ENCODE results near the gene FOXN3.

FOXN3 gene

DNA sequence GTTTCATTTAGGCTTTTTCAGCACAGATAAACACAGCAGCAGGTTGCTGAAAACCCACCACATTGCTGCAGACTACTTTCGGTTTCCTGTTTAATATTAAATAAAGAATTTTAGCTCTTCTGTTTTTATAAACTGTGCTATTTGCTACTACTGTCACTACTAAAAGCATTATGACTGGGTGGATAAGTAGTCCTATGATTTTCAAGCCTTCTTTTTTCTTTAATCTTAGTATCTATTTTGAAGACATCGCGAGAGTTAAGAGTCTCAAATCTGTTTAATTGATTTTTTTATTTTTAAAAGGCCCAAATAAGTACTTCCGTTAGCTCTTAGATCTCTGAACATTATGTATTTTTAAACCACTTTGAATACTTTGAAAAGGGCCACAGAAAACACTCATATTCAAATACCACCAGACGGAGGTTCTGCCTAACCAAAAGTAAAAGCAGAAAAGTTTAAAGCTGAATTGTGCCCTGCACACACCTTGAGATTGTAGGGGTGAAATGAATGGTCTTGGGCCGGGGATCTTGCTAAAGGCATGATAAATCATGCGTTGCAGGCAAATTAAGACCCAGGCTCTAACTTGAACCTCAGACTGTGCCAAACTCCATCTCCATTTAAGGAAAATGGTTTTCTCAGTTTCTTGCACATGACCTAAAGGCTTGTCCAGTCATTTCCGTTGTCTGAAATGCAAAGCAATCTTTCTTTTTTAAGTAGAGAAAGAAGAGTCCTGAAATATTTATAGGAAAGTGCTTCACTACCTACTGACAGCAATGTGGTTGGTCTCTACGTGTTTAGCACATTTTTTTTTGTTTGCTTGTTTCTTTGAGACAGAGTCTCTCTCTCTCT is 13.6 kb upstream of the FOXN3 start:
- no peak for DNase-seq (ENCODE audit: low read depth, low spot score)

GRCh38 chr14:89429199-89430181 is 12.5 kb upstream of the FOXN3 start:
- no peak for DNase-seq (ENCODE audit: low read depth, low spot score)

DNA sequence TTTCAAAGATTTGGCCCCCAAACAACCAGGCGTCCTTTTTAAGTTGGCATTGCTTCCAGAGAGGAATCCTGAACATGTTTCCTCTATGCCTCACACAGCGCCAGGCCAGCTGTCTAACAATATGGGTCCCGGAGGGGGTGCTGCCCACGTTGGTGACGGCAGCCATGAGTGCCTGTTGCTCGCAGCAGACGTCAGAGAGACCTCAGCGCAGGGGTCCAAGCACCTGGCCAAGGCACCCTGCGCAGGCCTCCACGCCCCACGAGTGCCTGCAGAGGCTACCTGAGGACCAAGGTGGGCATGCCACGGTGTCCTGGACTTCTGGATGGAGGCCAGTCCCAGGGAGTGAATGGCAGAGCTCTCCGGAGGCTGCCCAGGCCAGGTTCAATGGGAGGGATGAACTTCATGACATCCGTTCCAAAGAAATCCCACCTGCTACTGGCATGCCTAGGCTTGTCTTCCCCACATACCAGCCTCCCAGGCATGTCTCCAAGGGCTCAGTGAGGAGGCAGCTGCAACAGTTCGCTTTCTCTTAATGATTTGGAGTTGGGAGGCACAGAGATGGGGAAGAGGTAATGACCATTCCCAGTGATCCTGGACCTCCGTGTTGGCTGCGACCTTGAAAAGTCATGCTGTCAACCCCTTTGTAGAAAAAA is 11.6 kb upstream of the FOXN3 start:
- DNase-seq (ENCODE audit: low read depth, low spot score), result no peak

DNA sequence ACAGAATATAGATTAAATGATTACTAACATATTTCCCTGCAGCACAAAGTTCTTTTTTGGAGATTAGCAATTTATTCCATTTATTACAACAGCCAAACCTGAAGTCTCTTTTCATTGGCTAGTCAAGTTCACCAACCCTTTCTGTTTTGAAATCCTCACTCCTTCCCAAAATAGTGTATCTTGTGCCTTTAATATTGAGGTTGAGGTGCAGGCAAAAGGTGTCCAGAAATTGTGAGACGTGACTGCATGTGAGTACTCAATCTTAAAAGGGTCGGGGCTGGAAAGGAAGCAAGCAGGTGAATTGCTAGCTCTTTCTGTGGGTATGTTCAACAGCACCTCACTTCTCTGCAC is 11.1 kb upstream of the FOXN3 start:
- no peak for DNase-seq (ENCODE audit: low read depth, low spot score)

DNA sequence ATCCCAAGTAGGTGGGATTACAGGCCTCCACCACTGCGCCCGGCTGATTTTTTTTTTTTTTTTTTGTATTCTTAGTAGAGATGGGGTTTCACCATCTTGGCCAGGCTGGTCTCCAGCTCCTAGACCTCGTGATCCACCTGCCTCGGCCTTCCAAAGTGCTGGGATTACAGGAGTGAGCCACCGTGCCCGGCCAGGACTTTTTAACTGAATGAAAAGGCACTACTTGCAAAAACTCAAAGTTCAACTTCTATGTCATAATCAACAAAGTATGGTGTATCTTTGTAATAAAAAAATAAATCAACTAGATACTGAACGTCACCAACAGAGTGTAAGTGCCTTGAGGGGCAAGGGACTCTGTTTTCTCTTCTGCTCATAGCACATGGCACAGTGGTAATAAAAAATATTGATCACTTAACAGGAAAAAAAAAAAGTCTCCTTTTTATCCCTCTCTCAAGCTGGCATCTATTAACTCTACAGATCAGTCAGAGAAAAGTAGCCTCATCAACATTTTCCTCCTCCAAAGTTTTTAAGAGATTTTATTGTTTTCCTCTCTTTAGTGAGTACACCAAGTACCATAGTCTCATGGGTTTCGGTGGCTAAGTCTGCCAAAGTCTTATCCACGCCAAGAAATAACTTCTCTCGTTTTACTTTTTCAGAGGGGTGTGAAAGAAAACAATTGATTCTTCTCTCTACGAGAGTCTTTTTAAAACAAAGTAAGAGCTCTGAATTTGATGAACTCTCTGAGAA is 10.6 kb upstream of the FOXN3 start:
- DNase-seq (ENCODE audit: low read depth, low spot score), result no peak

DNA sequence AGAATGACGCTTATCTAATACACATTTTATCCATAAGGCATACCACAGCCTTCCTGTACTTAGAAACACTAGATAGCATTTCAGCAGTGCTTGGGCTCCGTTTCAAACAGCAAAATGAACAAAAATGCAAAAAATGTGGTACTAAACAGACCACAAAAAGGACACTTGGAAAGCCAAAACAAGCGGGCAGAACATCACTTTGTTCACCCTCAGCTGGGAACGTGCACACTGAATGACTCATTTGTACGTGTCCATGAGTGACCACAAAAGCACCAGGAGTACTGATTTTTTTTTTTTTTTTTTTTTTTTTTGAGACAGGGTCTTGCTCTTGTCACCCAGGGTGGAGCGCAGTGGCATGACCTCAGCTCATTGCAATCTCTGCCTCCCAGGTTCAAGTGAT is 8.9 kb upstream of the FOXN3 start:
- DNase-seq (ENCODE audit: low read depth, low spot score), result peak; percentile 64

DNA sequence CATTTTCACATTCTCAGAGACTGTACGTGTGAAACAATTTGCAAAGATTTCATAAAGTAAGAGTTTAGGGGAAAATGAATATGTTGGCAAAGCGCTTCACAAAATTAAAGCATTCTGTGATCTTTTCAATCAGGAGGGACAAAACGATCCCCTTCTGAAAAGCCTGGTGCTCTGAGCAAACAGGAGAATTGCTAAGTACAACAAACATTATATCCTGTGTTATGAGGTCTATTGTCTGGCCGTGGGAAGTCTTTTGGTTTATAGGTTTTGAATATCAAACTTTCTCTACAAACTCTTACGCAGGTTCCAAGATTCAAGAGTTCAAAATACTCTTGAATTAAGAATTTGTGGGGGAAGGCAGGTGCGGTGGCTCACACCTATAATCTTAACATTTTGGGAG is 7.2 kb upstream of the FOXN3 start:
- DNase-seq (ENCODE audit: low read depth, low spot score), result no peak

DNA sequence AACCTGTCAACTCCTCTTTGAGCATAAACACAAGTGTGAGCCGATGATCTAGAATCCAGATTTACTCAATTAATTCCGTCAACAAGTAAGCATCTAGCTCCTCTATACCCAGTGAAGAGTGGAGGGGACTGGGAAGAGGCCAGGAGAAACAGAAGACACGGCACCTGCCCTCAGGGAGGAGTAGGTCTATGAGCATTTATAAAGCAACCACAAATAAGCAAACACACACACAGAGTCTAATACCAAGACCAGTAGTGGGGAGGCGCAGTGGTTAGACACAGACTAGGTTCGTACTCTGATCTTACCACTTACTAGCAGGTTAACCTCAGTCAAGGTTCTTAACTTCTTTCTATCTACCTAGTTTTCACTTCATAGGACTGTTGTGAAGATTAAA is 5.9 kb upstream of the FOXN3 start:
- no peak for DNase-seq (ENCODE audit: low read depth, low spot score)

GRCh38 chr14:89422181-89422951 is 5.3 kb upstream of the FOXN3 start:
- no peak for DNase-seq (ENCODE audit: low read depth, low spot score)

- no peak for DNase-seq (ENCODE audit: low read depth, low spot score)
Measured at GRCh38 chr14:89420502-89420901, 3.5 kb upstream of the FOXN3 start.

DNA sequence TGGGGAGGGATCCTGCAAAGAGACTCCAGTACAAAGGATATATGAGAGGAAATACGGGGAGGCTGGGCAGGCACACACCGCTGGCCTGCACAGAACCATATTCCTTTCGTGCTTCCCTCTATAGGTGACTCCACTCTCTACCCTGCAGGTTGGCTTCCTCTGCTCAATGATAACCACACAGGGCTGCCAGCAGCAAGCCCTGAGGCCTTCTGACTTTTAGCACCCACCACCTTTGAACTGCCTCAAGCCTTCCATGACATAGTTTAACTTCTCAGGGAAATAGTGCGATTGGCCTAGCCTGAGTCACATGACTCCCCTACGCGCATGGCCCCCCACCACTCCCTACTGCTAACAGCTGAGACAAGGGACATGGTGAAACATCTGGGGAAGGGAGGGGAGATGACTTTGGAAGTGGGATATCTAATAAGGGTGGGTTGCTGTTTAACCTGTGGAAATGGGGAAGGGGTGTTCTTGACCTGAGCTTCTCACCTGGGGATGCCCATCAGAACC is 3.0 kb upstream of the FOXN3 start:
- no peak for DNase-seq (ENCODE audit: low read depth, low spot score)

DNA sequence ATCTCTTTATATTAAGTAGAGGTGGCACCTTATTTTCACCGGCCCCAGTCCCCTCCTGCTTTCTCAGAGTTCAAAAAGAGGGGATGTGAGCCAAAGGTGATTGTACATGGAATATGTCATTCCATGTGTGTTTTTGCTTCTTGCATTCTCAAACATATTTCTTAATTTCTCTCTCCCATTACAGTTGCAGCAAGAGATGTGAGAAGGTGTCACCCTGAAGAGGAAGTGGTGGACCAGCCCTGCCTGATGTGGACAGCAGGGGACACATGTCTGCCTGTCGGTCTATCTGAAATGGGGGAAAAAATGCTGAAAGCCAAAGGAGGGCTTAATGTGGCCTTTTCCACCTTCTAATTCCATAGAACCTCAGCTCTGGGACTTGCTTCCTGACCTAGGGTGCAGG is 1.9 kb upstream of the FOXN3 start:
- DNase-seq (ENCODE audit: low read depth, low spot score), result no peak

DNA sequence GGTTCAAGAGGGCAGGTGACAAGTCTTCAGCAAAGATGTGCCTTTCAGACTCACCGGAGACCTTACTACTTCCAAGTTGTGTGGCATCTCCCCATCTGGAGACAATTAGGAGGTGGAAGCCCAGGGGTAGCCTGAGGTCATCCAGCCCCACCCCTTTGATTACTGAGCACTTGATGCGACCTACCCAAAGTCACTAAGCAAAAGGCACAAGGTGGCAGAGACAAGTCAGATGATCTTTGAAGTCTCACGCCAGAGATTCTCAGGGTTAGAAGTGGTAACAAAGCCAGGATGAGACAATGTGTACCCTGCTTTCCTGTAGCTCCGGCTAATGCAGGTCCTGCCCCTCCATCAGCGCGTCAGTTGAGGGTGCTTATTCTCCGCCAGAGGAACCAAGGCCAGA is 1.4 kb upstream of the FOXN3 start:
- DNase-seq (ENCODE audit: low read depth, low spot score), result no peak

DNA sequence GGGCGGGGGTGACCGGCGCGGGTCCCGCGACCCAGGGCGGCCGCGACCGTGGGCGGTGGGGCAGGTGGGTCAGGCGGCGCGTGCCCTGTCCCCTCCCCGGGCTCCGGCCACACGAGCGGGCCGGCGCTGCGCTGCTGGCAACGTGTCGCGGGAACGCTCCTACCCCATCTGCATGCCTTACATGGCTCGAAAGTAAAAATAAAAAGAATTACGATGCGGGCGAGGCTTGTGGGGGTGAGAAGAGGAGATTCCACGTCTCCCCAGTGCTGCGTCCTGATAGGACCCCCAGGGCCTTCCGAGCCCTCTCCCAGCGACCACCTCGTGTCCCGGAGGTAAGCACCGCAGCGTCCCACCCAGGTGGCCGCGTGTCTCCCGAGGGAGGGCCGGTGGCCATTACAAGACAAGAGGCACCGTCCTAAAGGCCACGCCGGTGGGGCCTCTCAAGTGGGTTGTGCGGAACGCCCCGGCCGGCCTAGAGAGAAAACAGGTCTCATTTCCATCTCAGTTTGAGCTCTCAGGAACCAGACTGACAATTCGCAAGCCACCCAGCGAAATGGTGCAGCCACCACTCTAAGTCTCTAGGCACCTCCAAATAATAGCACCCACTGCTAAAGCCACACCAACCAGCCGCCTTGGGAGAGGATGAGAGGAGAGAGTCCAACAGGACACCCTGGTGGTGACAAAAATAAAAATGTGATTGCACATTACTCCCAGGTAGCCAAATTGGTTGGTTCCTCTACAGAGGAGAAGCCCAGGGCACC is 612 bp upstream of the FOXN3 start:
- no peak for DNase-seq (ENCODE audit: low read depth, low spot score)

GRCh38 chr14:89416002-89416995 is 734 bp downstream of the FOXN3 start:
- DNase-seq (ENCODE audit: low read depth, low spot score), result peak; percentile 94

DNA sequence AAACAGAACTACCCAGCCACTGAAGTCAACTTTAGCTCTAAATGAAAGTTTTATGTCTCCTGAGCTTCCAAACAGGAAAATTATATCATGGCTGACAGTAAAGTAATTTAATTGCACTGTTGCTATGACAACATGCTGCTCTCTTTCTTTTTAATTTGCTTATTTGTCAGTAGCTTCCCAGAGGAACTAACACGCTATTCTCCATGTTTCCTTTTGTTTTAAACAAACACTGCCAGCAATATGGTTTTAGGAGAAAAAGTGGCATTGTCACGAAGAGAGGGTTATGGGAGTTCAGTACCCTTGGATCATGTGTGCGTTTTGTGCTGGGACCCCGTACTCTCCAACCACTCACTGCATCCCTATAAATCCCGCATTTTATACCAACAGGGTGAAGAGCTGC is 1.9 kb downstream of the FOXN3 start:
- no peak for DNase-seq (ENCODE audit: low read depth, low spot score)

DNA sequence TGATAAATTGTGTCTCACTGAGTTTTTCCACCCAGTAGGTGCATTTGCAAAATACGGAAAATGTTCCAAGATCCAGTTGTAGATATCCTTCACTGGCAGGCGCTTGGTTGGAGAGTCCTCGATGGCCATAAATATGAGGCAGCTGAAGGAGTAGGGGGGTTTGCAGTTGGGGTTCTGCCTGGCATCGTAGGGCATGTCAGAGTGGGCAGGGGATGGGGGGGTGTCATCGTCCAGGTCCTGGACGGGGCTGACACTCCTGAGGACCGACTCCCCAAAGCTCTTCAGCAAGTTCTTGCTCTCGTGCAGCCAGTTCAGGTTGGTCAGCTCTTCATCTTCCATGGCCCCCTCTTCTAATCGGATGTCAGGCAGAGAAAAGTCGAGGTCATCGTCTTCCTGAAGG is 5.1 kb downstream of the FOXN3 start:
- DNase-seq (ENCODE audit: low read depth, low spot score), result no peak

DNA sequence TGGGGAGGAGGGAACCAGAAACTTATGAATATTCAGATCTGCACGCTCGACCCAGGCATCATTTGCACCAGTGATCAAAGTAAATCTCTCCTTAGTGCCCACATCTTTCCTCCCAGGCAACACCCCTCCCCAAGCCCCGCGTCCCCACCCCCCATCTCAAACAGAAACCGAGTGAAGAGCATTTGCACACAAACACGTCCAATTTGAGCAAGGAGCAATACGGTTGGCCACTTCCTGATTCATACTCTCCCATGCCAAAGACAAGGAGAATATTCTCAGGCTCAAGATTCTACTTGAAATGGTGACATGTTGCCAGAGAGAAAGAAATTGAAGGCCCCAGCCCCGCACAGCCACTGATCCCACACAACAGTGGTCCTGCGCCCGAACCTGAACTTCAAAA is 7.1 kb downstream of the FOXN3 start:
- DNase-seq (ENCODE audit: low read depth, low spot score), result no peak

Data from brain pericyte (primary cell).